Hepatocyte (in vitro differentiated cells): ENCODE data around the gene CHRNA7. TPM values are rescaled to one million over a fixed set of nuclear protein-coding genes. Genes with fewer than 3 reads are reported as not detected.
"Not testable (repeated sequence)": the region's sequence is repeated elsewhere in the genome, so short reads cannot be mapped to it uniquely, and the experiment has no call there.

Source experiments
- DNase-seq: peaks from one replicate; pipeline ENCODE4 v3.0.0-alpha.2; 2016; ENCODE audit warnings: low spot score
- H2AFZ ChIP-seq: fragments of 200-600 bp; sonication (generic); 2 replicates; pipeline ENCODE4 v1.6.0; 2016; ENCODE audit warnings: antibody characterized with exemption, mild to moderate bottlenecking
- H3K27ac ChIP-seq: fragments of 200-600 bp; sonication (generic); 2 replicates; pipeline ENCODE4 v1.5.1; 2016; ENCODE audit warnings: mild to moderate bottlenecking
- H3K27me3 ChIP-seq: fragments of 200-600 bp; sonication (generic); 2 replicates; pipeline ENCODE4 v1.6.1; 2016
- H3K36me3 ChIP-seq: fragments of 200-600 bp; sonication (generic); replicated peaks from 2 replicates; pipeline ENCODE4 v1.5.1; 2016; ENCODE audit warnings: low read depth; ENCODE audit not compliant: insufficient read depth
- H3K4me1 ChIP-seq: fragments of 200-600 bp; sonication (generic); 2 replicates; pipeline ENCODE4 v1.5.1; 2016; ENCODE audit warnings: mild to moderate bottlenecking, moderate library complexity; ENCODE audit not compliant: insufficient read depth
- H3K4me2 ChIP-seq: fragments of 200-600 bp; sonication (generic); 2 replicates; pipeline ENCODE4 v1.6.0; 2016
- H3K4me3 ChIP-seq: fragments of 200-600 bp; sonication (generic); 2 replicates; pipeline ENCODE4 v1.5.1; 2016; ENCODE audit warnings: mild to moderate bottlenecking
- H3K79me2 ChIP-seq: fragments of 200-600 bp; sonication (generic); 2 replicates; pipeline ENCODE4 v1.6.0; 2017; ENCODE audit warnings: mild to moderate bottlenecking
- H3K9me2 ChIP-seq: fragments of 200-600 bp; sonication (generic); replicated peaks from 2 replicates; pipeline ENCODE4 v1.6.0; 2017; ENCODE audit warnings: mild to moderate bottlenecking; ENCODE audit not compliant: insufficient read depth
- H3K9me3 ChIP-seq: fragments of 200-600 bp; sonication (generic); 2 replicates; pipeline ENCODE4 v1.5.1; 2016; ENCODE audit warnings: low read depth, mild to moderate bottlenecking
- H4K20me1 ChIP-seq: fragments of 200-600 bp; sonication (generic); 2 replicates; pipeline ENCODE4 v1.6.0; 2016; ENCODE audit warnings: mild to moderate bottlenecking; ENCODE audit not compliant: insufficient read depth, poor library complexity, severe bottlenecking
- EZH2 ChIP-seq: fragments of 200-600 bp; sonication (generic); IDR thresholded peaks from 2 replicates; pipeline ENCODE4 v1.6.1; 2016; ENCODE audit warnings: antibody characterized with exemption, mild to moderate bottlenecking, borderline replicate concordance
- EZH2phosphoT487 ChIP-seq: fragments of 200-600 bp; sonication (generic); IDR thresholded peaks from one replicate; pipeline ENCODE4 v1.6.1; 2018; ENCODE audit warnings: antibody characterized with exemption, mild to moderate bottlenecking, low read depth, moderate library complexity; ENCODE audit not compliant: unreplicated experiment, severe bottlenecking
- WGBS: methylation state at CpG from one replicate; pipeline ENCODE4 v1.1.6; 2016; ENCODE audit warnings: low lambda C conversion rate; ENCODE audit errors: missing lambda C conversion rate; 5-methylcytosine and 5-hydroxymethylcytosine counted together
- polyA plus RNA-seq: library from polyadenylated mRNA; unstranded; fragments of >200 nt; fragmentation: Nextera tagmentation; extraction: Ambion mirVana; gene quantifications from 2 replicates; pipeline ENCODE4 v1.2.1, GENCODE V29; 2016
- total RNA-seq: library from RNA; depleted of rRNA; stranded (reverse); fragments of >200 nt; gene quantifications from 2 replicates; pipeline ENCODE4 v1.2.3, GENCODE V29; 2014
- TF ChIP-seq, protein P1 (sequence below): fragments of 200-600 bp; sonication (generic); IDR thresholded peaks from 2 replicates; pipeline ENCODE4 v1.5.1; 2016; ENCODE audit warnings: antibody characterized with exemption, mild to moderate bottlenecking; ENCODE audit not compliant: poor library complexity

CHRNA7 gene
- total and polyA plus RNA-seq, 2 experiments from 2014 or later = 3.0 to 4.0 TPM

DNA sequence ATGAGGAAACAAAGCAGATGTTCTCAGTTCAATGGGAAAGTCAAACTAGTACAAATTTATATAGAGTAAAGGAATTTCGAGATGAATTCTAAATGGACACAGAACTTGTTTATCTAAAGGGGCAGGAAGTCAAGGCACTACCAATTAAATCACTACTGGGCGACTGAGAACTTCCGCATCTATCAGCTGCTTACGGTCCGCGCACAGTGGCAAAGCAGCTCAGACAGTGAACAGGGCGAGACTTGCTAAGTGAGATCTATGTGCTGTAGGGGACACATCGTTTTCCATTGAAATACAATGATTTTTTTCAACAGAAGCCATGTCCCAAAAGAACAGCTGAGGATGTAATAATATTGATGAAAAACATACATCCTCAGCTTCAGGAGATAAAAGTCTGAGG lies 105.0 kb downstream of the CHRNA7 start:
- no peak for DNase-seq
- H3K27ac ChIP-seq = no peak overlapping the region
- no peaks in the 10 kb centered on the region for H3K79me2 ChIP-seq
- H3K9me2 ChIP-seq = no peaks in the 10 kb centered on the region
- H3K4me1 ChIP-seq = no peaks in the 10 kb centered on the region
- H3K36me3 ChIP-seq = no peaks in the 10 kb centered on the region
- TF ChIP-seq, protein P1, sequence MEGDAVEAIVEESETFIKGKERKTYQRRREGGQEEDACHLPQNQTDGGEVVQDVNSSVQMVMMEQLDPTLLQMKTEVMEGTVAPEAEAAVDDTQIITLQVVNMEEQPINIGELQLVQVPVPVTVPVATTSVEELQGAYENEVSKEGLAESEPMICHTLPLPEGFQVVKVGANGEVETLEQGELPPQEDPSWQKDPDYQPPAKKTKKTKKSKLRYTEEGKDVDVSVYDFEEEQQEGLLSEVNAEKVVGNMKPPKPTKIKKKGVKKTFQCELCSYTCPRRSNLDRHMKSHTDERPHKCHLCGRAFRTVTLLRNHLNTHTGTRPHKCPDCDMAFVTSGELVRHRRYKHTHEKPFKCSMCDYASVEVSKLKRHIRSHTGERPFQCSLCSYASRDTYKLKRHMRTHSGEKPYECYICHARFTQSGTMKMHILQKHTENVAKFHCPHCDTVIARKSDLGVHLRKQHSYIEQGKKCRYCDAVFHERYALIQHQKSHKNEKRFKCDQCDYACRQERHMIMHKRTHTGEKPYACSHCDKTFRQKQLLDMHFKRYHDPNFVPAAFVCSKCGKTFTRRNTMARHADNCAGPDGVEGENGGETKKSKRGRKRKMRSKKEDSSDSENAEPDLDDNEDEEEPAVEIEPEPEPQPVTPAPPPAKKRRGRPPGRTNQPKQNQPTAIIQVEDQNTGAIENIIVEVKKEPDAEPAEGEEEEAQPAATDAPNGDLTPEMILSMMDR = no peak
- TF ChIP-seq EZH2phosphoT487 (no peak), EZH2 (no peak)
- no peak overlapping the region for H2AFZ ChIP-seq
- 71% methylated on average over 8 of the region's 8 CpGs for WGBS
- H3K27me3 ChIP-seq = no peaks in the 10 kb centered on the region
- H3K4me2 ChIP-seq = no peak overlapping the region
- H3K9me3 ChIP-seq = no peaks in the 10 kb centered on the region
- H4K20me1 ChIP-seq = no peaks in the 10 kb centered on the region
- H3K4me3 ChIP-seq = no peak overlapping the region

DNA sequence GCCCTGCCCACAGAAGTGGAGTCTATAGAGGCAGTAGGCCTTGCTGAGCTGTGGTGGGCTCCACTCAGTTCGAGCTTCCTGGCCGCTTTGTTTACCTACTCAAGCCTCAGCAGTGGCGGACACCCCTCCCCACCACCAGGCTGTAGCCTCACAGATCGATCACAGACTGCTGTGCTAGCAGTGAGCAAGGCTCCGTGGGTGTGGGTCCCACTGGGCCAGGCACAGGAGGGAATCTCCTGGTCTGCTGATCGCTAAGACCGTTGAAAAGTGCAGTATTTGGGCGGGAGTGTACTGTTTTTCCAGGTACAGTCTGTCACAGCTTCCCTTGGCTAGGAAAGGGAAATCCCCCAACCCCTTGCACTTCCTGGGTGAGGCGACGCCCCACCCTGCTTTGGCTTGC lies 115.2 kb downstream of the CHRNA7 start:
- 89% methylated on average over 10 of the region's 10 CpGs for WGBS
- H3K4me2 ChIP-seq, H3K9me3 ChIP-seq, H3K36me3 ChIP-seq, H3K4me3 ChIP-seq, H3K9me2 ChIP-seq, H3K27ac ChIP-seq, H3K27me3 ChIP-seq, H2AFZ ChIP-seq, H3K79me2 ChIP-seq, H4K20me1 ChIP-seq, DNase-seq, H3K4me1 ChIP-seq: not testable (repeated sequence)

GRCh38 chr15:32148833-32149555 lies 118.7 kb downstream of the CHRNA7 start:
- H3K79me2 ChIP-seq = no peaks in the 10 kb centered on the region
- no peaks in the 10 kb centered on the region for H3K9me3 ChIP-seq
- H3K4me1 ChIP-seq = no peaks in the 10 kb centered on the region
- no peak overlapping the region for H3K27ac ChIP-seq
- no peak overlapping the region for H2AFZ ChIP-seq
- H3K4me3 ChIP-seq = no peak overlapping the region
- TF ChIP-seq, protein P1 = no peak
- 80% methylated on average over 15 of the region's 15 CpGs for WGBS
- no peaks in the 10 kb centered on the region for H4K20me1 ChIP-seq
- no peak for DNase-seq
- no peak overlapping the region for H3K4me2 ChIP-seq
- H3K9me2 ChIP-seq = no peaks in the 10 kb centered on the region
- H3K36me3 ChIP-seq = no peaks in the 10 kb centered on the region
- H3K27me3 ChIP-seq = no peaks in the 10 kb centered on the region

GRCh38 chr15:32152574-32152973 lies 122.3 kb downstream of the CHRNA7 start:
- no peak overlapping the region for H3K4me2 ChIP-seq
- TF ChIP-seq, protein P1 = no peak
- TF ChIP-seq EZH2 (no peak), EZH2phosphoT487 (no peak)
- no peak overlapping the region for H3K4me3 ChIP-seq
- no peak for DNase-seq
- no peaks in the 10 kb centered on the region for H3K4me1 ChIP-seq
- no peaks in the 10 kb centered on the region for H4K20me1 ChIP-seq
- 47% methylated on average over 1 of the region's 1 CpG for WGBS
- H3K9me2 ChIP-seq = no peaks in the 10 kb centered on the region
- no peaks in the 10 kb centered on the region for H3K9me3 ChIP-seq
- no peaks in the 10 kb centered on the region for H3K36me3 ChIP-seq
- H3K27me3 ChIP-seq = no peaks in the 10 kb centered on the region
- no peak overlapping the region for H3K27ac ChIP-seq
- H3K79me2 ChIP-seq = no peaks in the 10 kb centered on the region
- H2AFZ ChIP-seq = no peak overlapping the region

- not testable (repeated sequence) for H3K4me3 ChIP-seq, H4K20me1 ChIP-seq, H2AFZ ChIP-seq, H3K9me3 ChIP-seq, H3K9me2 ChIP-seq, H3K79me2 ChIP-seq, H3K4me2 ChIP-seq, H3K4me1 ChIP-seq, H3K27me3 ChIP-seq, H3K27ac ChIP-seq, H3K36me3 ChIP-seq, DNase-seq
- no CpG with 5 or more reads among the region's 18 CpGs for WGBS
These were observed 123.7 kb downstream of the CHRNA7 start for GRCh38 chr15:32153868-32154623.

GRCh38 chr15:32162143-32162542 lies 131.8 kb downstream of the CHRNA7 start:
- no CpG with 5 or more reads among the region's 2 CpGs for WGBS
- DNase-seq, H3K4me1 ChIP-seq, H4K20me1 ChIP-seq, H3K9me2 ChIP-seq, H3K9me3 ChIP-seq, H3K4me2 ChIP-seq, H3K36me3 ChIP-seq, H3K4me3 ChIP-seq, H3K27me3 ChIP-seq, H3K27ac ChIP-seq, H3K79me2 ChIP-seq, H2AFZ ChIP-seq: not testable (repeated sequence)
